IMR-90 (cell line): ENCODE results near the gene UBASH3A. TPM values are rescaled to one million over a fixed set of nuclear protein-coding genes. Genes with fewer than 3 reads are reported as not detected.

Source experiments
- ATAC-seq: fragments of 200-7000 bp; cut with Tn5 transposase; 2 replicates; pipeline ENCODE4 v1.9.1; 2020; ENCODE audit warnings: low read depth, mild to moderate bottlenecking, moderate library complexity
- BruUV-seq: library from RNA; stranded (reverse); fragments of 400-500 nt; replicated peaks from 2 replicates; lab custom pipeline; 2021; lab: Mats Ljungman, UMichigan
- CTCF ChIA-PET: fragments of 300-600 bp; formaldehyde crosslinking; extraction: SDS; loops from one replicate; lab custom pipeline; 2021; ENCODE audit warnings: antibody characterized with exemption; lab: Yijun Ruan, JAX
- POLR2A ChIA-PET: fragments of 300-600 bp; sonication (Branson Sonifier 250); formaldehyde crosslinking; loops from one replicate; lab custom pipeline; 2022; ENCODE audit warnings: antibody characterized with exemption; ENCODE audit not compliant: unreplicated experiment; lab: Charles Lee
- DNase-seq: peaks from one replicate; pipeline ENCODE4 v3.0.0; 2013
- H2AFZ ChIP-seq: replicated peaks from 2 replicates; pipeline ENCODE3; 2013; ENCODE audit warnings: low read length, mild to moderate bottlenecking; ENCODE audit not compliant: poor library complexity
- H2AK5ac ChIP-seq: 2 replicates; pipeline ENCODE4 v1.6.1; 2013; ENCODE audit warnings: low read depth, low read length, inconsistent platforms
- H2AK9ac ChIP-seq: replicated peaks from 2 replicates; pipeline ENCODE3; 2013; ENCODE audit warnings: mild to moderate bottlenecking, low read depth, low read length, moderate library complexity; ENCODE audit not compliant: poor library complexity
- H2BK120ac ChIP-seq: 2 replicates; pipeline ENCODE4 v1.6.1; 2013; ENCODE audit warnings: low read depth, low read length, inconsistent platforms
- H2BK15ac ChIP-seq: 3 replicates; pipeline ENCODE4 v1.6.1; 2013; ENCODE audit warnings: low read depth, low read length, inconsistent platforms
- H2BK20ac ChIP-seq: 2 replicates; pipeline ENCODE4 v1.6.1; 2013; ENCODE audit warnings: low read depth, mild to moderate bottlenecking, inconsistent platforms, low read length, moderate library complexity
- H2BK5ac ChIP-seq: 2 replicates; pipeline ENCODE4 v1.6.1; 2013; ENCODE audit warnings: mild to moderate bottlenecking, low read depth, low read length, inconsistent platforms; ENCODE audit not compliant: poor library complexity, severe bottlenecking
- H3K14ac ChIP-seq: replicated peaks from 2 replicates; pipeline ENCODE4 v1.6.1; 2013; ENCODE audit warnings: low read depth, low read length, inconsistent platforms
- H3K18ac ChIP-seq: 2 replicates; pipeline ENCODE4 v1.6.1; 2013; ENCODE audit warnings: low read depth, low read length, control low read depth
- H3K23ac ChIP-seq: 2 replicates; pipeline ENCODE4 v1.6.1; 2013; ENCODE audit warnings: low read depth, low read length, inconsistent platforms
- H3K27ac ChIP-seq: 2 replicates; pipeline ENCODE4 v1.5.1; 2013; ENCODE audit warnings: mild to moderate bottlenecking, control low read depth, low read length; ENCODE audit not compliant: insufficient read depth
- H3K27me3 ChIP-seq: 2 replicates; pipeline ENCODE4 v1.6.1; 2013; ENCODE audit warnings: low read length; ENCODE audit not compliant: control insufficient read depth, insufficient read depth
- H3K36me3 ChIP-seq: 2 replicates; pipeline ENCODE4 v1.6.1; 2013; ENCODE audit warnings: low read length, mixed read lengths; ENCODE audit not compliant: control insufficient read depth, insufficient read depth
- H3K4ac ChIP-seq: 2 replicates; pipeline ENCODE4 v1.6.1; 2013; ENCODE audit warnings: low read depth, low read length, inconsistent platforms
- H3K4me1 ChIP-seq: 2 replicates; pipeline ENCODE4 v1.6.1; 2013; ENCODE audit warnings: low read length, mixed read lengths; ENCODE audit not compliant: control insufficient read depth, insufficient read depth
- H3K4me2 ChIP-seq: 2 replicates; pipeline ENCODE4 v1.6.1; 2013; ENCODE audit warnings: low read depth, mild to moderate bottlenecking, control low read depth, low read length, moderate library complexity
- H3K4me3 ChIP-seq: 2 replicates; pipeline ENCODE4 v1.5.1; 2013; ENCODE audit warnings: low read depth, mild to moderate bottlenecking, control low read depth, low read length, moderate library complexity; ENCODE audit not compliant: insufficient read depth
- H3K56ac ChIP-seq: 2 replicates; pipeline ENCODE4 v1.6.1; 2013; ENCODE audit warnings: low read length, inconsistent platforms; ENCODE audit not compliant: insufficient read depth; ENCODE audit errors: extremely low read depth
- H3K79me1 ChIP-seq, 2 experiments: 2 replicates each; pipeline ENCODE4 v1.6.1; 2013; ENCODE audit warnings: low read length in 2 of 2, inconsistent platforms in 1 of 2, low read depth in 1 of 2
- H3K9ac ChIP-seq: 2 replicates; pipeline ENCODE4 v1.6.1; 2013; ENCODE audit warnings: low read depth, low read length, control low read depth
- H3K9me1 ChIP-seq: 2 replicates; pipeline ENCODE4 v1.6.1; 2013; ENCODE audit warnings: low read length, inconsistent platforms; ENCODE audit not compliant: insufficient read depth
- H3K9me3 ChIP-seq: 2 replicates; pipeline ENCODE4 v1.6.1; 2013; ENCODE audit warnings: low read length; ENCODE audit not compliant: control insufficient read depth, insufficient read depth
- H4K20me1 ChIP-seq: 2 replicates; pipeline ENCODE4 v1.6.1; 2013; ENCODE audit warnings: low read length, inconsistent platforms; ENCODE audit not compliant: insufficient read depth
- H4K5ac ChIP-seq: 2 replicates; pipeline ENCODE4 v1.6.1; 2013; ENCODE audit warnings: mild to moderate bottlenecking, low read depth, low read length, control low read depth
- H4K8ac ChIP-seq, 2 experiments: 2 replicates each; pipeline ENCODE4 v1.6.1; 2013; ENCODE audit warnings: low read depth in 2 of 2, low read length in 2 of 2, control low read depth in 1 of 2, inconsistent platforms in 1 of 2
- H4K91ac ChIP-seq: 2 replicates; pipeline ENCODE4 v1.6.1; 2013; ENCODE audit warnings: low read depth, low read length, inconsistent platforms; ENCODE audit not compliant: insufficient read depth
- BHLHE40 ChIP-seq: fragments of 150-350 bp; IDR thresholded peaks from 2 replicates; pipeline ENCODE4 v1.6.1; 2016; ENCODE audit warnings: mild to moderate bottlenecking, low read depth, low read length
- CEBPB ChIP-seq: IDR thresholded peaks from 2 replicates; pipeline ENCODE4 v1.6.1; 2012; ENCODE audit warnings: low read depth, low read length, improper control_type of control experiment
- CHD1 ChIP-seq: IDR thresholded peaks from 2 replicates; pipeline ENCODE4 v1.6.1; 2012; ENCODE audit warnings: low read depth, low read length, improper control_type of control experiment
- ELK1 ChIP-seq: fragments of 150-350 bp; IDR thresholded peaks from 2 replicates; pipeline ENCODE4 v1.6.1; 2016; ENCODE audit warnings: low read depth, mild to moderate bottlenecking, low read length, moderate library complexity, borderline replicate concordance
- FOS ChIP-seq: fragments of 150-350 bp; IDR thresholded peaks from 2 replicates; pipeline ENCODE4 v1.6.1; 2016; ENCODE audit warnings: low read depth, low read length
- MAFK ChIP-seq: IDR thresholded peaks from 2 replicates; pipeline ENCODE4 v1.6.1; 2012; ENCODE audit warnings: low read depth, low read length, improper control_type of control experiment
- MAZ ChIP-seq: IDR thresholded peaks from 2 replicates; pipeline ENCODE4 v1.6.1; 2012; ENCODE audit warnings: low read depth, mild to moderate bottlenecking, low read length, improper control_type of control experiment, moderate library complexity, borderline replicate concordance
- MXI1 ChIP-seq: IDR thresholded peaks from 2 replicates; pipeline ENCODE4 v1.6.1; 2012; ENCODE audit warnings: low read depth, mild to moderate bottlenecking, low read length, moderate library complexity, borderline replicate concordance
- NFE2L2 ChIP-seq: fragments of 150-350 bp; IDR thresholded peaks from 2 replicates; pipeline ENCODE4 v1.6.1; 2016; ENCODE audit warnings: low read depth, mild to moderate bottlenecking, low read length
- POLR2A ChIP-seq: IDR thresholded peaks from 2 replicates; pipeline ENCODE4 v1.6.1; 2012; ENCODE audit warnings: mild to moderate bottlenecking, low read depth, low read length
- RAD21 ChIP-seq: IDR thresholded peaks from 2 replicates; pipeline ENCODE4 v1.6.1; 2012; ENCODE audit warnings: low read length, improper control_type of control experiment
- RCOR1 ChIP-seq: IDR thresholded peaks from 2 replicates; pipeline ENCODE4 v1.6.1; 2012; ENCODE audit warnings: mild to moderate bottlenecking, low read length, improper control_type of control experiment; ENCODE audit not compliant: insufficient replicate concordance
- RFX5 ChIP-seq: IDR thresholded peaks from 2 replicates; pipeline ENCODE4 v1.8.0; 2012; ENCODE audit warnings: low read depth, mild to moderate bottlenecking, low read length, moderate library complexity
- SMC3 ChIP-seq: fragments of 150-350 bp; IDR thresholded peaks from 2 replicates; pipeline ENCODE4 v1.6.1; 2016; ENCODE audit warnings: low read depth, mild to moderate bottlenecking, antibody characterized with exemption, low read length, moderate library complexity
- USF2 ChIP-seq: fragments of 150-350 bp; IDR thresholded peaks from 2 replicates; pipeline ENCODE4 v1.6.1; 2017; ENCODE audit warnings: mild to moderate bottlenecking, antibody characterized with exemption, low read length, low read depth
- WGBS, 2 experiments: methylation state at CpG; one replicate each; pipeline versions ENCODE4 v1.1.5 to v1.1.7; 2013; ENCODE audit warnings: missing lambda C conversion rate in 2 of 2; ENCODE audit not compliant: insufficient read length in 1 of 2; ENCODE audit errors: extremely low coverage in 2 of 2; 5-methylcytosine and 5-hydroxymethylcytosine counted together
- dilution Hi-C: fragments of 300-500 bp; cut with HindIII; formaldehyde crosslinking; loops from one replicate; pipeline ENCODE4 v1.14.3; 2018; ENCODE audit warnings: low sequenced_read_pairs; ENCODE audit not compliant: unreplicated experiment
- in situ Hi-C: fragments of 300-500 bp; cut with MboI; formaldehyde crosslinking; loops from 3 replicates; pipeline ENCODE4 v1.14.3; 2019; ENCODE audit warnings: low sequenced_read_pairs, inconsistent platforms, mixed read lengths
- intact Hi-C: fragments of 100-400 bp; cut with micrococcal nuclease; formaldehyde crosslinking; loops from 2 replicates; pipeline ENCODE4 v1.10.0; 2022
- polyA plus RNA-seq, 3 experiments: library from polyadenylated mRNA; depleted of rRNA; stranded (reverse); fragments of >200 nt; gene quantifications; 2 replicates each; pipeline ENCODE4 v1.2.3, GENCODE V29; 2012; ENCODE audit warnings: low replicate concordance in 1 of 3
- total RNA-seq: library from RNA; depleted of rRNA; stranded (reverse); fragments of >200 nt; gene quantifications from 2 replicates; pipeline ENCODE4 v1.2.3, GENCODE V29; 2012
- TF ChIP-seq, protein P1 (sequence below): conservative IDR thresholded peaks from 2 replicates; pipeline ENCODE4 v1.5.1; 2012; ENCODE audit warnings: mild to moderate bottlenecking, low read depth, low read length, improper control_type of control experiment

The UBASH3A gene
- total and polyA plus RNA-seq, 2 of the 4 experiments (the other 2 are of a cell fraction) = not detected

- Histone ChIP-seq H3K9ac (no peak overlapping the region), H3K27me3 (peaks cover 15% of the 10 kb centered on the region), H3K9me3 (no peaks in the 10 kb centered on the region; the same call in 1 of the 2 replicates), H2AK5ac (no peak overlapping the region), H2BK15ac (no peak overlapping the region), H3K18ac (no peak overlapping the region), H3K79me1 (no peaks in the 10 kb centered on the region), H2AFZ (no peak overlapping the region), H3K9me1 (no peaks in the 10 kb centered on the region), H3K14ac (no peak overlapping the region), H2AK9ac (no peak overlapping the region), H3K4ac (no peak overlapping the region), H3K4me2 (no peak overlapping the region), H2BK20ac (no peak overlapping the region), H4K8ac (no peak overlapping the region), H3K4me1 (no peaks in the 10 kb centered on the region), H4K91ac (no peak overlapping the region), H4K5ac (no peak overlapping the region), H2BK120ac (no peak overlapping the region), H4K20me1 (no peaks in the 10 kb centered on the region), H2BK5ac (no peak overlapping the region), H3K4me3 (no peak overlapping the region), H3K36me3 (no peaks in the 10 kb centered on the region), H3K23ac (no peak overlapping the region), H3K27ac (no peak overlapping the region), H3K56ac (no peak overlapping the region)
- dilution Hi-C loops (no loop called here), in situ Hi-C loops (no loop called here), intact Hi-C loops (no loop called here)
- ATAC-seq (no peak), DNase-seq (no peak)
- ChIA-PET CTCF (interaction anchor here (1.1 kb wide), 1 partner anchor 10 kb away, joined by 3 read pairs; no protein-coding TSS in a partner anchor), POLR2A (no interaction called here)
- BruUV-seq = no TSS peak
- TF ChIP-seq CEBPB (no peak), RAD21 (no peak), FOS (no peak), MXI1 (no peak), ELK1 (no peak), USF2 (no peak), CHD1 (no peak), MAZ (no peak), SMC3 (no peak), POLR2A (no peak), BHLHE40 (no peak), NFE2L2 (no peak), RCOR1 (no peak), MAFK (no peak), RFX5 (no peak)
- TF ChIP-seq, protein P1, sequence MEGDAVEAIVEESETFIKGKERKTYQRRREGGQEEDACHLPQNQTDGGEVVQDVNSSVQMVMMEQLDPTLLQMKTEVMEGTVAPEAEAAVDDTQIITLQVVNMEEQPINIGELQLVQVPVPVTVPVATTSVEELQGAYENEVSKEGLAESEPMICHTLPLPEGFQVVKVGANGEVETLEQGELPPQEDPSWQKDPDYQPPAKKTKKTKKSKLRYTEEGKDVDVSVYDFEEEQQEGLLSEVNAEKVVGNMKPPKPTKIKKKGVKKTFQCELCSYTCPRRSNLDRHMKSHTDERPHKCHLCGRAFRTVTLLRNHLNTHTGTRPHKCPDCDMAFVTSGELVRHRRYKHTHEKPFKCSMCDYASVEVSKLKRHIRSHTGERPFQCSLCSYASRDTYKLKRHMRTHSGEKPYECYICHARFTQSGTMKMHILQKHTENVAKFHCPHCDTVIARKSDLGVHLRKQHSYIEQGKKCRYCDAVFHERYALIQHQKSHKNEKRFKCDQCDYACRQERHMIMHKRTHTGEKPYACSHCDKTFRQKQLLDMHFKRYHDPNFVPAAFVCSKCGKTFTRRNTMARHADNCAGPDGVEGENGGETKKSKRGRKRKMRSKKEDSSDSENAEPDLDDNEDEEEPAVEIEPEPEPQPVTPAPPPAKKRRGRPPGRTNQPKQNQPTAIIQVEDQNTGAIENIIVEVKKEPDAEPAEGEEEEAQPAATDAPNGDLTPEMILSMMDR = no peak
- no CpG with 5 or more reads among the region's 3 CpGs for WGBS, 2 experiments
Observed at GRCh38 chr21:42357307-42357706, 46.4 kb upstream of the UBASH3A start.
